Activated naive CD4-positive, alpha-beta T cell treated with anti-CD3 and anti-CD28 coated beads, Interleukin-2, amount 50 U/mL, for 72 hours (primary cell): Measurements from ENCODE around the gene LTB4R. TPM values are rescaled to one million over a fixed set of nuclear protein-coding genes. Genes with fewer than 3 reads are reported as not detected.

ENCODE experiments used
- ATAC-seq, 2 donors: fragments of 150-1000 bp; cut with Tn5 transposase; 2 replicates each; pipeline ENCODE4 v1.10.0; 2021; ENCODE audit warnings: mild to moderate bottlenecking in 2 of 2, moderate library complexity in 2 of 2
- DNase-seq, 2 donors: peaks; one replicate each; pipeline ENCODE4 v3.0.0; 2021 to 2022; ENCODE audit warnings: low spot score in 2 of 2
- H3K27ac Mint-ChIP-seq, 2 donors: one replicate each; pipeline ENCODE4 v1.8.0; 2022; ENCODE audit warnings: mild to moderate bottlenecking in 2 of 2, mixed read lengths in 2 of 2
- H3K36me3 Mint-ChIP-seq, 2 donors: one replicate each; pipeline ENCODE4 v1.8.0; 2022; ENCODE audit warnings: mixed read lengths in 2 of 2
- H3K9me3 Mint-ChIP-seq, 2 donors: one replicate each; pipeline ENCODE4 v1.8.0; 2022; ENCODE audit warnings: mixed read lengths in 2 of 2
- total RNA-seq, 2 donors: library from RNA; stranded (reverse); gene quantifications; one replicate each; pipeline ENCODE4 v1.2.3, GENCODE V29; 2022

Gene LTB4R
- total RNA-seq, 2 donors from 2014 or later: 14.0 to 15.8 TPM

GRCh38 chr14:24310265-24310645 is 1.0 kb upstream of the LTB4R start:
- Mint-ChIP-seq H3K9me3 (no peaks in the 10 kb centered on the region), H3K36me3 (peaks cover 0 to 12% of the 10 kb centered on the region in 2 donors), H3K27ac (peak overlapping the region in 1 of 2 donors; percentile 23)
- DNase-seq: no peak
- ATAC-seq: no peak

- no peak for ATAC-seq
These were observed 724 bp downstream of the LTB4R start for GRCh38 chr14:24311837-24312615.

GRCh38 chr14:24312736-24313507 is 1.6 kb downstream of the LTB4R start:
- no peak for DNase-seq
- H3K9me3 Mint-ChIP-seq: no peaks in the 10 kb centered on the region

More at GRCh38 chr14:24311837-24312615, 724 bp downstream of the LTB4R start:
- Mint-ChIP-seq H3K9me3 (no peaks in the 10 kb centered on the region), H3K27ac (peak overlapping the region; percentile 47 to 58), H3K36me3 (peaks cover 0 to 12% of the 10 kb centered on the region in 2 donors)
- no peak for DNase-seq

GRCh38 chr14:24313913-24314312 is 2.6 kb downstream of the LTB4R start:
- H3K36me3 Mint-ChIP-seq: peaks cover 0 to 20% of the 10 kb centered on the region in 2 donors
- H3K27ac Mint-ChIP-seq: peak overlapping the region; percentile 58 to 74
- H3K9me3 Mint-ChIP-seq: no peaks in the 10 kb centered on the region
- ATAC-seq (no peak), DNase-seq (no peak)

More at GRCh38 chr14:24312736-24313507, 1.6 kb downstream of the LTB4R start:
- peak in 1 of 2 donors; percentile 38 for ATAC-seq
- Mint-ChIP-seq H3K27ac (peak overlapping the region; percentile 56 to 58), H3K36me3 (peaks cover 0 to 19% of the 10 kb centered on the region in 2 donors)

- H3K27ac Mint-ChIP-seq: peak overlapping the region; percentile 58 to 74
- no peak for DNase-seq
- H3K36me3 Mint-ChIP-seq: peaks cover 0 to 20% of the 10 kb centered on the region in 2 donors
- no peaks in the 10 kb centered on the region for H3K9me3 Mint-ChIP-seq
- ATAC-seq: no peak
These were observed 3.3 kb downstream of the LTB4R start for GRCh38 chr14:24314377-24315193.

- no peak for DNase-seq
- H3K27ac Mint-ChIP-seq: no peak overlapping the region
- peaks cover 0 to 20% of the 10 kb centered on the region in 2 donors for H3K36me3 Mint-ChIP-seq
- ATAC-seq: no peak
- H3K9me3 Mint-ChIP-seq: no peaks in the 10 kb centered on the region
These were observed 4.0 kb downstream of the LTB4R start for GRCh38 chr14:24315243-24315806.

GRCh38 chr14:24315807-24316596 is 4.7 kb downstream of the LTB4R start:
- DNase-seq: no peak
- peaks cover 0 to 20% of the 10 kb centered on the region in 2 donors for H3K36me3 Mint-ChIP-seq
- H3K27ac Mint-ChIP-seq: no peak overlapping the region
- no peaks in the 10 kb centered on the region for H3K9me3 Mint-ChIP-seq
- no peak for ATAC-seq

- Mint-ChIP-seq H3K9me3 (no peaks in the 10 kb centered on the region), H3K27ac (no peak overlapping the region), H3K36me3 (peaks cover 0 to 18% of the 10 kb centered on the region in 2 donors)
- ATAC-seq: no peak
- no peak for DNase-seq
These were observed 5.3 kb downstream of the LTB4R start for GRCh38 chr14:24316597-24316950.

GRCh38 chr14:24317141-24317928 is 6.0 kb downstream of the LTB4R start:
- peak; percentile 16 to 58 for ATAC-seq
- Mint-ChIP-seq H3K9me3 (no peaks in the 10 kb centered on the region), H3K27ac (peak overlapping the region; percentile 40 to 79), H3K36me3 (peaks cover 0 to 10% of the 10 kb centered on the region in 2 donors)
- no peak for DNase-seq

GRCh38 chr14:24321212-24321975 is 10.1 kb downstream of the LTB4R start:
- H3K9me3 Mint-ChIP-seq: no peaks in the 10 kb centered on the region
- no peak for DNase-seq
- peaks cover 0 to 8% of the 10 kb centered on the region in 2 donors for H3K36me3 Mint-ChIP-seq
- no peak for ATAC-seq
- H3K27ac Mint-ChIP-seq: no peak overlapping the region

GRCh38 chr14:24322672-24323071 is 11.4 kb downstream of the LTB4R start:
- ATAC-seq: no peak
- H3K36me3 Mint-ChIP-seq: peaks cover 0 to 4% of the 10 kb centered on the region in 2 donors
- no peaks in the 10 kb centered on the region for H3K9me3 Mint-ChIP-seq
- no peak for DNase-seq
- no peak overlapping the region for H3K27ac Mint-ChIP-seq

GRCh38 chr14:24323341-24323740 is 12.0 kb downstream of the LTB4R start:
- Mint-ChIP-seq H3K9me3 (no peaks in the 10 kb centered on the region), H3K27ac (no peak overlapping the region)
- ATAC-seq: no peak

GRCh38 chr14:24324024-24324423 is 12.7 kb downstream of the LTB4R start:
- ATAC-seq (no peak), DNase-seq (no peak)
- Mint-ChIP-seq H3K27ac (no peak overlapping the region), H3K9me3 (no peaks in the 10 kb centered on the region), H3K36me3 (no peaks in the 10 kb centered on the region)

More at GRCh38 chr14:24323341-24323740, 12.0 kb downstream of the LTB4R start:
- no peak for DNase-seq
- H3K36me3 Mint-ChIP-seq: no peaks in the 10 kb centered on the region

GRCh38 chr14:24325041-24325530 is 13.8 kb downstream of the LTB4R start:
- no peak for DNase-seq
- peak overlapping the region in 1 of 2 donors; percentile 53 for H3K27ac Mint-ChIP-seq
- no peaks in the 10 kb centered on the region for H3K36me3 Mint-ChIP-seq
- H3K9me3 Mint-ChIP-seq: no peaks in the 10 kb centered on the region
- no peak for ATAC-seq
